ENCODE measurements around the gene SDK2.

SDK2 gene

DNA sequence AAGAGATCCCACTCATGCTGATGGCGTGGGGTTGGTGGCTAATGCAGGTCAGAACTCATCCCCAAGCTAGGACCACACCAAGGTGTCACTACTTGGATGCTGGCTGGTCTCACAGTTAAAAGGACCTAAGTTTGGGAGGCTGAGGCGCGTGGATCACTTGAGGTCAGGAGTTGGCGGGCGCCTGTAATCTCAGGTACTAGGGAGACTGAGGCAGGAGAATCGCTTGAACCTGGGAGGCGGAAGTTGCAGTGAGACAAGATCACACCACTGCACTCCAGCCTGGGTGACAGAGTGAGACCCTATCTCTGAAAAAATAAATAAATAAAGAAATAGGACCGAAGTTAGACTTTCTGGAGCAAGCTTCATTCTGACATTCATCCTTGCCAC lies 325.8 kb downstream of the SDK2 start:
- TF ChIP-seq POLR2AphosphoS5 (IDR thresholded peaks at IDR 0.05; ENCODE audit: low read depth, low read length): no peak
- TF ChIP-seq, protein P1, sequence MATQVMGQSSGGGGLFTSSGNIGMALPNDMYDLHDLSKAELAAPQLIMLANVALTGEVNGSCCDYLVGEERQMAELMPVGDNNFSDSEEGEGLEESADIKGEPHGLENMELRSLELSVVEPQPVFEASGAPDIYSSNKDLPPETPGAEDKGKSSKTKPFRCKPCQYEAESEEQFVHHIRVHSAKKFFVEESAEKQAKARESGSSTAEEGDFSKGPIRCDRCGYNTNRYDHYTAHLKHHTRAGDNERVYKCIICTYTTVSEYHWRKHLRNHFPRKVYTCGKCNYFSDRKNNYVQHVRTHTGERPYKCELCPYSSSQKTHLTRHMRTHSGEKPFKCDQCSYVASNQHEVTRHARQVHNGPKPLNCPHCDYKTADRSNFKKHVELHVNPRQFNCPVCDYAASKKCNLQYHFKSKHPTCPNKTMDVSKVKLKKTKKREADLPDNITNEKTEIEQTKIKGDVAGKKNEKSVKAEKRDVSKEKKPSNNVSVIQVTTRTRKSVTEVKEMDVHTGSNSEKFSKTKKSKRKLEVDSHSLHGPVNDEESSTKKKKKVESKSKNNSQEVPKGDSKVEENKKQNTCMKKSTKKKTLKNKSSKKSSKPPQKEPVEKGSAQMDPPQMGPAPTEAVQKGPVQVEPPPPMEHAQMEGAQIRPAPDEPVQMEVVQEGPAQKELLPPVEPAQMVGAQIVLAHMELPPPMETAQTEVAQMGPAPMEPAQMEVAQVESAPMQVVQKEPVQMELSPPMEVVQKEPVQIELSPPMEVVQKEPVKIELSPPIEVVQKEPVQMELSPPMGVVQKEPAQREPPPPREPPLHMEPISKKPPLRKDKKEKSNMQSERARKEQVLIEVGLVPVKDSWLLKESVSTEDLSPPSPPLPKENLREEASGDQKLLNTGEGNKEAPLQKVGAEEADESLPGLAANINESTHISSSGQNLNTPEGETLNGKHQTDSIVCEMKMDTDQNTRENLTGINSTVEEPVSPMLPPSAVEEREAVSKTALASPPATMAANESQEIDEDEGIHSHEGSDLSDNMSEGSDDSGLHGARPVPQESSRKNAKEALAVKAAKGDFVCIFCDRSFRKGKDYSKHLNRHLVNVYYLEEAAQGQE (IDR thresholded peaks at IDR 0.05; ENCODE audit: insufficient read depth in 1 of 2, low read depth in 2 of 2, low read length in 2 of 2): no peak
- no peak for TF ChIP-seq SIN3A (IDR thresholded peaks at IDR 0.05; ENCODE audit: borderline replicate concordance, insufficient read depth, low read length)
- no peak for TF ChIP-seq TAF1 (IDR thresholded peaks at IDR 0.05; ENCODE audit: borderline replicate concordance, insufficient read depth, low read length)
- TF ChIP-seq FOXP2 (optimal IDR thresholded peaks at IDR 0.05; ENCODE audit: borderline replicate concordance, extremely low read depth, extremely low read length, insufficient read depth): no peak

DNA sequence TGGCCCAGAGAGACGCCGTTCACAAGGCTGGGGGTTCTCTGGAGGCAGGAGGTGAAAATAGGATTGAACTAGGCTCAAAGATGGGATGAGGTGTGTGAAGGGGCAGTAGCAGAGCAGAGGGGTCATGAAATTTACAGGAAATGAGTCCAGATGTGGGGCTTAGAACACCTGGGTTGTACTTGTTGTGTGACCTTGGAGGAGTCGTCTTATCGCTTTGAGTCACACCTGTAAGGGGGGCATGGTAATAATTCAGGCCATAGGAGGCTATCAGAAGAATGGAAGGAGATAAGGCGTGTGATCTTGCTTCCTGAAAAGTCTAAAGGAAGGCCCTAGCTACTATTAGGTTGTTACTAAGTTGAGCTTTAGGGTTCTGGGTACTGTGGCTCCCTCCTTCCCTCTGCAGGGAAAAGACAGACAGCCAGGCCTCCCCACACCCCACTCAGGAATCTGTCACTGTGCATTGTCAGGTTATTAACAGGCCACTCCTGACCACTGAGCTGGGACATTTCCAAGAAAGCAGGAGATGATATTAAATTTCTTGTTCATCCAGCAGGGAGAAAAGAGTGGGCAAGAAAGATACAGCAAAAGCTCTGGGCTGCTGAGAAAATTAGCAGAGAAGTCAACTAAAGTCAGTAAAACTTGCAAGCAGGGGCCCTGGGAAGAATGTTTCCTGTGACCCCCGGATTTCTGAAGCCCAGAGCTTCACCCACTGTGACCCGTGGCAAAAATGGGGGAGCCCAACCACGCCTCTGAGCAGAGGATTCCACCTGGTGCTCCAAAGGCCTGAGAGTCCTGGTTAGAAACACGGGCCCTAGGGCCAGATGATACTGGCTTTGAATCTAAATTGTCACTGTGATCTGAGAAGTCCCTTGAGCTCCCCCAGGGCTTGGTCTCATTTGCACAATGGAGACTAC lies 326.5 kb downstream of the SDK2 start:
- TF ChIP-seq SIN3A (IDR thresholded peaks at IDR 0.05; ENCODE audit: borderline replicate concordance, insufficient read depth, low read length): no peak
- TF ChIP-seq, protein P1 (IDR thresholded peaks at IDR 0.05; ENCODE audit: insufficient read depth in 1 of 2, low read depth in 2 of 2, low read length in 2 of 2): no peak
- no peak for TF ChIP-seq POLR2AphosphoS5 (IDR thresholded peaks at IDR 0.05; ENCODE audit: low read depth, low read length)
- TF ChIP-seq FOXP2 (optimal IDR thresholded peaks at IDR 0.05; ENCODE audit: borderline replicate concordance, extremely low read depth, extremely low read length, insufficient read depth): no peak
- no peak for TF ChIP-seq TAF1 (IDR thresholded peaks at IDR 0.05; ENCODE audit: borderline replicate concordance, insufficient read depth, low read length)

DNA sequence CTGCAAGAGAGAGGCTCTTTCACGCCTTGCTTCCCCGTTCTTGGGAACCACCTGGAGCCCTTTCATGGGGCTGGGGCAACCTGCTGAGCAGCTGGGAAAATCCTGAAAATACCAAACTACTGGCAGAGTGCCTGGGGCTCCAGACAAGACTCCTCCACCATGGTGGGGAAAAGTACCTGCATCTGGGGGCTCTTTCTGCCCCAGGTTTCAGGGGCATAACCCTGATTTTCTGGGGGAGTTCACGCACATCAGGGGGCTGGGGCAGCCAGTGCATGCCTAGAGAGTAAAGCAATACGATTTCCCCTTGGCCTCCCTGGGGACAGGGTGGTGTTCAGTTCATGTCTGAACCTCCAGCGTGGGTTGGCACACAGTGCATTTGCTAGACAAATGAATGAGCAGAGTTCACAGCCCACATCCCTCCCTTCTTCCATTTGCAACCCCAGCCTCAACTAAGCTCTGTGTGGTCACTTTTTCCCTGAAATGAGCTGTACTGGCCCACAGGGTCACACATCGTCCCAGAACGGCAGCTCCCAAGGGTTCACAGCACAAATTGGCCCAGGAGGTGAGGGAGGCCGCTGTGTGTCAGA lies 327.2 kb downstream of the SDK2 start:
- no peak for TF ChIP-seq FOXP2 (optimal IDR thresholded peaks at IDR 0.05; ENCODE audit: borderline replicate concordance, extremely low read depth, extremely low read length, insufficient read depth)
- TF ChIP-seq, protein P1 (IDR thresholded peaks at IDR 0.05; ENCODE audit: insufficient read depth in 1 of 2, low read depth in 2 of 2, low read length in 2 of 2): no peak
- TF ChIP-seq POLR2AphosphoS5 (IDR thresholded peaks at IDR 0.05; ENCODE audit: low read depth, low read length): no peak
- no peak for TF ChIP-seq TAF1 (IDR thresholded peaks at IDR 0.05; ENCODE audit: borderline replicate concordance, insufficient read depth, low read length)
- TF ChIP-seq SIN3A (IDR thresholded peaks at IDR 0.05; ENCODE audit: borderline replicate concordance, insufficient read depth, low read length): no peak

DNA sequence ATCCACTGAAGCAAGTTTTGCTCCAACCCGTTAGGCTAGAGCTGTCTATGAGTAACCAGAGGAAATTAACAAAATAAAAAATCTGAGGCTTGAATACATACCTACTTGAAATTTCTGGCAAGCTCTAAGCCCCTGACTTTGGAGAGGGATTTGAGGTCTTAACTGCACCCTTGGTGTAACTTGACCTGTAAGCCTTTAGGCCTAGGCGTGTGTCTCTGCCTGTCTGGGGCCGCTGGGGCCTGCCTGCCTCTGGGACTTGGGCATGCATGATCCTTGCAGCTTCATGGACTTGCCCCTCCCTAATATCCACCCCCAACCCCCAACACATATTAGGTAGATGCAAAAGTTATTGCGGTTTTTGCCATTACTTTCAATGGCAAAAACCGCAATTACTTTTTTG lies 328.8 kb downstream of the SDK2 start:
- TF ChIP-seq TAF1 (IDR thresholded peaks at IDR 0.05; ENCODE audit: borderline replicate concordance, insufficient read depth, low read length) (no peak), FOXP2 (optimal IDR thresholded peaks at IDR 0.05; ENCODE audit: borderline replicate concordance, extremely low read depth, extremely low read length, insufficient read depth) (no peak), SIN3A (IDR thresholded peaks at IDR 0.05; ENCODE audit: borderline replicate concordance, insufficient read depth, low read length) (no peak), POLR2AphosphoS5 (IDR thresholded peaks at IDR 0.05; ENCODE audit: low read depth, low read length) (no peak)
- TF ChIP-seq, protein P1 (IDR thresholded peaks at IDR 0.05; ENCODE audit: insufficient read depth in 1 of 2, low read depth in 2 of 2, low read length in 2 of 2): no peak
